Measurements from ENCODE around the gene MCUB.

- TF ChIP-seq POLR2A (IDR thresholded peaks at IDR 0.05; ENCODE audit: low read depth, low read length), result no peak
- TF ChIP-seq POLR2AphosphoS5 (IDR thresholded peaks at IDR 0.05; ENCODE audit: low read depth, low read length), result no peak
These were observed 175.7 kb downstream of the MCUB start for GRCh38 chr4:109735566-109736365.
